Measurements from ENCODE around the gene IL2RA.
"Not testable (repeated sequence)": the region's sequence is repeated elsewhere in the genome, so short reads cannot be mapped to it uniquely, and the experiment has no call there.

GRCh38 chr10:6005161-6005804, 56.9 kb downstream of the IL2RA start:
- not testable (repeated sequence) for TF ChIP-seq POLR2A (IDR thresholded peaks at IDR 0.05)
- TF ChIP-seq, protein P1, sequence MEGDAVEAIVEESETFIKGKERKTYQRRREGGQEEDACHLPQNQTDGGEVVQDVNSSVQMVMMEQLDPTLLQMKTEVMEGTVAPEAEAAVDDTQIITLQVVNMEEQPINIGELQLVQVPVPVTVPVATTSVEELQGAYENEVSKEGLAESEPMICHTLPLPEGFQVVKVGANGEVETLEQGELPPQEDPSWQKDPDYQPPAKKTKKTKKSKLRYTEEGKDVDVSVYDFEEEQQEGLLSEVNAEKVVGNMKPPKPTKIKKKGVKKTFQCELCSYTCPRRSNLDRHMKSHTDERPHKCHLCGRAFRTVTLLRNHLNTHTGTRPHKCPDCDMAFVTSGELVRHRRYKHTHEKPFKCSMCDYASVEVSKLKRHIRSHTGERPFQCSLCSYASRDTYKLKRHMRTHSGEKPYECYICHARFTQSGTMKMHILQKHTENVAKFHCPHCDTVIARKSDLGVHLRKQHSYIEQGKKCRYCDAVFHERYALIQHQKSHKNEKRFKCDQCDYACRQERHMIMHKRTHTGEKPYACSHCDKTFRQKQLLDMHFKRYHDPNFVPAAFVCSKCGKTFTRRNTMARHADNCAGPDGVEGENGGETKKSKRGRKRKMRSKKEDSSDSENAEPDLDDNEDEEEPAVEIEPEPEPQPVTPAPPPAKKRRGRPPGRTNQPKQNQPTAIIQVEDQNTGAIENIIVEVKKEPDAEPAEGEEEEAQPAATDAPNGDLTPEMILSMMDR (IDR thresholded peaks at IDR 0.05): not testable (repeated sequence)
